ENCODE data around the gene EFNA5. TPM values are rescaled to one million over a fixed set of nuclear protein-coding genes. Genes with fewer than 3 reads are reported as not detected.
A peak's percentile ranks its signal among the peaks of the same experiment; 100 is the strongest.

Gene EFNA5
- total and polyA plus RNA-seq, 2 experiments from 2014 or later = 7.5 to 10.1 TPM

DNA sequence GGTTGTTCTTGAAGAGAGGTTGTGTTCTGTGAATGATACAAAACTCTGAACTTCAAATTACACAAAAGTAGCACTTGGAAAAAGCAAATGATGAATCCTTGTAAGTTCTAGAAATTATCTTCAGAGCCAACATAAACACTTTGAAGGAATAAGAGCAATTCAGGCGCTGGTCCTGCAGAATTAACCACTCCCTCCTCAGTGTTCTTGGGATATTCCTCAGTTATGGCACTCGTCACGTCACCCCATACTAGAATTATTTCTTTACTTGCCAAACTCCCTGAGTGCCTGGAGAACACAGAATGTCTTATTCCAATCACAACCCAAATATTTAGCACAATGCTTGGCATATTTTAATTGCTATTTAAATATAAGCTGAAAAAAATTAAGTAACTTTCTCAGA lies 126.3 kb downstream of the EFNA5 start:
- Histone ChIP-seq H3K79me2 (replicated peaks; ENCODE audit: insufficient read depth) (0 out of 2 replicates have a peak, but pooled peaks cover 3% of the 10 kb centered on the region), H3K9me2 (ENCODE audit: insufficient read depth) (no peaks in the 10 kb centered on the region), H3F3A (replicated peaks; ENCODE audit: low read depth) (no peaks in the 10 kb centered on the region), H3K4me3 (no peak overlapping the region), H3K27me3 (ENCODE audit: insufficient read depth) (no peaks in the 10 kb centered on the region), H3K36me3 (ENCODE audit: insufficient read depth) (no peaks in the 10 kb centered on the region), H3K4me2 (no peak overlapping the region), H2AFZ (no peak overlapping the region), H3K27ac (ENCODE audit: low read depth) (no peak overlapping the region), H4K20me1 (replicated peaks; ENCODE audit: insufficient read depth) (no peaks in the 10 kb centered on the region), H3K4me1 (ENCODE audit: insufficient read depth) (peaks cover 31% of the 10 kb centered on the region)
- Mint-ChIP-seq H3K27ac (no peak overlapping the region), H3K4me3 (no peak overlapping the region), H3K9me3 (no peaks in the 10 kb centered on the region), H3K4me1 (peaks cover 51% of the 10 kb centered on the region), H3K36me3 (ENCODE audit: low read depth) (no peaks in the 10 kb centered on the region), H3K27me3 (ENCODE audit: insufficient read depth, low read depth, poor library complexity) (no peaks in the 10 kb centered on the region)
- DNase-seq (ENCODE audit: low spot score) (no peak), ATAC-seq (no peak)
- TF ChIP-seq CREB1 (CRISPR knock-in tag; IDR thresholded peaks at IDR 0.05; ENCODE audit: low read depth) = no peak

DNA sequence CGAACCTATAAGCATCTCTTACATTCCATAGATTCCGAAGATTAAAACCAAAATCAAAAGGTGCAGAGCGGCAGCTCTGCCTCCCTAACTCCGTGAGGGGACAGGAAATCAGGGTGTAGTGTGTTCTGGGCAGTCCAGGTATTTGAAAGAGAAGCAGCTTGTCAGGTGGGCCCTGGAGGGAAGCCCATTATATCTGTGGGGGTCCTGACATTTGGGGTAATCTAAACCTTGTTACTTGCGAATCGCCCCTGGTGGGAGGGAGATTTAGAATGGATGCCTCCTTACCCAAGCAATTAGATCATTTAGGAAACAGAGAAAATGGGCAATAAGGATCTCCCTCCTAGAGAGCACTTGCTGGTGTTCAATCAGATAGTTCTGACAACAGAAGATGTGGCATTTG lies 126.9 kb downstream of the EFNA5 start:
- H3K36me3 ChIP-seq (ENCODE audit: insufficient read depth) = no peaks in the 10 kb centered on the region
- no peak overlapping the region for H3K4me2 ChIP-seq
- TF ChIP-seq ZNF114 (CRISPR knock-in tag; IDR thresholded peaks at IDR 0.05) (no peak), POLR2AphosphoS5 (IDR thresholded peaks at IDR 0.05; ENCODE audit: low read depth) (no peak), EZH2 (IDR thresholded peaks at IDR 0.05; ENCODE audit: low read depth, unreplicated experiment) (no peak), STAT1 (IDR thresholded peaks at IDR 0.05; ENCODE audit: unreplicated experiment) (no peak), CREB1 (CRISPR knock-in tag; IDR thresholded peaks at IDR 0.05; ENCODE audit: low read depth) (no peak), EZH2phosphoT487 (IDR thresholded peaks at IDR 0.05; ENCODE audit: unreplicated experiment) (no peak), ZNF331 (CRISPR knock-in tag; IDR thresholded peaks at IDR 0.05; ENCODE audit: low read depth) (no peak), NANOG (IDR thresholded peaks at IDR 0.05; ENCODE audit: borderline replicate concordance) (no peak), JUNB (IDR thresholded peaks at IDR 0.05; ENCODE audit: unreplicated experiment) (no peak)
- TF ChIP-seq, protein P1, sequence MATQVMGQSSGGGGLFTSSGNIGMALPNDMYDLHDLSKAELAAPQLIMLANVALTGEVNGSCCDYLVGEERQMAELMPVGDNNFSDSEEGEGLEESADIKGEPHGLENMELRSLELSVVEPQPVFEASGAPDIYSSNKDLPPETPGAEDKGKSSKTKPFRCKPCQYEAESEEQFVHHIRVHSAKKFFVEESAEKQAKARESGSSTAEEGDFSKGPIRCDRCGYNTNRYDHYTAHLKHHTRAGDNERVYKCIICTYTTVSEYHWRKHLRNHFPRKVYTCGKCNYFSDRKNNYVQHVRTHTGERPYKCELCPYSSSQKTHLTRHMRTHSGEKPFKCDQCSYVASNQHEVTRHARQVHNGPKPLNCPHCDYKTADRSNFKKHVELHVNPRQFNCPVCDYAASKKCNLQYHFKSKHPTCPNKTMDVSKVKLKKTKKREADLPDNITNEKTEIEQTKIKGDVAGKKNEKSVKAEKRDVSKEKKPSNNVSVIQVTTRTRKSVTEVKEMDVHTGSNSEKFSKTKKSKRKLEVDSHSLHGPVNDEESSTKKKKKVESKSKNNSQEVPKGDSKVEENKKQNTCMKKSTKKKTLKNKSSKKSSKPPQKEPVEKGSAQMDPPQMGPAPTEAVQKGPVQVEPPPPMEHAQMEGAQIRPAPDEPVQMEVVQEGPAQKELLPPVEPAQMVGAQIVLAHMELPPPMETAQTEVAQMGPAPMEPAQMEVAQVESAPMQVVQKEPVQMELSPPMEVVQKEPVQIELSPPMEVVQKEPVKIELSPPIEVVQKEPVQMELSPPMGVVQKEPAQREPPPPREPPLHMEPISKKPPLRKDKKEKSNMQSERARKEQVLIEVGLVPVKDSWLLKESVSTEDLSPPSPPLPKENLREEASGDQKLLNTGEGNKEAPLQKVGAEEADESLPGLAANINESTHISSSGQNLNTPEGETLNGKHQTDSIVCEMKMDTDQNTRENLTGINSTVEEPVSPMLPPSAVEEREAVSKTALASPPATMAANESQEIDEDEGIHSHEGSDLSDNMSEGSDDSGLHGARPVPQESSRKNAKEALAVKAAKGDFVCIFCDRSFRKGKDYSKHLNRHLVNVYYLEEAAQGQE (IDR thresholded peaks at IDR 0.05; ENCODE audit: unreplicated experiment) = no peak
- TF ChIP-seq, protein P2, sequence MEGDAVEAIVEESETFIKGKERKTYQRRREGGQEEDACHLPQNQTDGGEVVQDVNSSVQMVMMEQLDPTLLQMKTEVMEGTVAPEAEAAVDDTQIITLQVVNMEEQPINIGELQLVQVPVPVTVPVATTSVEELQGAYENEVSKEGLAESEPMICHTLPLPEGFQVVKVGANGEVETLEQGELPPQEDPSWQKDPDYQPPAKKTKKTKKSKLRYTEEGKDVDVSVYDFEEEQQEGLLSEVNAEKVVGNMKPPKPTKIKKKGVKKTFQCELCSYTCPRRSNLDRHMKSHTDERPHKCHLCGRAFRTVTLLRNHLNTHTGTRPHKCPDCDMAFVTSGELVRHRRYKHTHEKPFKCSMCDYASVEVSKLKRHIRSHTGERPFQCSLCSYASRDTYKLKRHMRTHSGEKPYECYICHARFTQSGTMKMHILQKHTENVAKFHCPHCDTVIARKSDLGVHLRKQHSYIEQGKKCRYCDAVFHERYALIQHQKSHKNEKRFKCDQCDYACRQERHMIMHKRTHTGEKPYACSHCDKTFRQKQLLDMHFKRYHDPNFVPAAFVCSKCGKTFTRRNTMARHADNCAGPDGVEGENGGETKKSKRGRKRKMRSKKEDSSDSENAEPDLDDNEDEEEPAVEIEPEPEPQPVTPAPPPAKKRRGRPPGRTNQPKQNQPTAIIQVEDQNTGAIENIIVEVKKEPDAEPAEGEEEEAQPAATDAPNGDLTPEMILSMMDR (conservative IDR thresholded peaks at IDR 0.05; ENCODE audit: low read depth in 2 of 2) = no peak
- TF ChIP-seq, protein P3, sequence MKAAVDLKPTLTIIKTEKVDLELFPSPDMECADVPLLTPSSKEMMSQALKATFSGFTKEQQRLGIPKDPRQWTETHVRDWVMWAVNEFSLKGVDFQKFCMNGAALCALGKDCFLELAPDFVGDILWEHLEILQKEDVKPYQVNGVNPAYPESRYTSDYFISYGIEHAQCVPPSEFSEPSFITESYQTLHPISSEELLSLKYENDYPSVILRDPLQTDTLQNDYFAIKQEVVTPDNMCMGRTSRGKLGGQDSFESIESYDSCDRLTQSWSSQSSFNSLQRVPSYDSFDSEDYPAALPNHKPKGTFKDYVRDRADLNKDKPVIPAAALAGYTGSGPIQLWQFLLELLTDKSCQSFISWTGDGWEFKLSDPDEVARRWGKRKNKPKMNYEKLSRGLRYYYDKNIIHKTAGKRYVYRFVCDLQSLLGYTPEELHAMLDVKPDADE (IDR thresholded peaks at IDR 0.05) = no peak

More for the DNA sequence above, 126.9 kb downstream of the EFNA5 start:
- Mint-ChIP-seq H3K4me3 (no peak overlapping the region), H3K27me3 (ENCODE audit: insufficient read depth, low read depth, poor library complexity) (no peaks in the 10 kb centered on the region), H3K27ac (no peak overlapping the region), H3K9me3 (no peaks in the 10 kb centered on the region), H3K36me3 (ENCODE audit: low read depth) (no peaks in the 10 kb centered on the region), H3K4me1 (peaks cover 49% of the 10 kb centered on the region)
- Histone ChIP-seq H3K79me2 (replicated peaks; ENCODE audit: insufficient read depth) (0 out of 2 replicates have a peak, but pooled peaks cover 3% of the 10 kb centered on the region), H2AFZ (no peak overlapping the region), H4K20me1 (replicated peaks; ENCODE audit: insufficient read depth) (no peaks in the 10 kb centered on the region), H3K4me3 (no peak overlapping the region), H3F3A (replicated peaks; ENCODE audit: low read depth) (no peaks in the 10 kb centered on the region), H3K27me3 (ENCODE audit: insufficient read depth) (no peaks in the 10 kb centered on the region), H3K9me2 (ENCODE audit: insufficient read depth) (no peaks in the 10 kb centered on the region), H3K4me1 (ENCODE audit: insufficient read depth) (peaks cover 26% of the 10 kb centered on the region), H3K27ac (ENCODE audit: low read depth) (no peak overlapping the region)
- ATAC-seq (peak; percentile 39), DNase-seq (ENCODE audit: low spot score) (peak; percentile 16)
